ENCODE results near the gene PIK3R4. TPM values are rescaled to one million over a fixed set of nuclear protein-coding genes. Genes with fewer than 3 reads are reported as not detected.
A peak's percentile ranks its signal among the peaks of the same experiment; 100 is the strongest.

The PIK3R4 gene
- total RNA-seq, 1 experiment from 2014 or later: 20.0 TPM

GRCh38 chr3:130699765-130700164 lies 46.9 kb downstream of the PIK3R4 start:
- Histone ChIP-seq H3K4me1 (0 out of 2 replicates have a peak, but pooled peaks cover 4% of the 10 kb centered on the region), H3K36me3 (ENCODE audit: control insufficient read depth, insufficient read depth, low read length) (no peaks in the 10 kb centered on the region; the same call in 1 of the 2 replicates), H3K4me3 (ENCODE audit: low read depth, low read length) (no peak overlapping the region), H3K9me3 (no peaks in the 10 kb centered on the region), H3K27me3 (replicated peaks; ENCODE audit: control insufficient read depth, insufficient read depth, low read length) (no peaks in the 10 kb centered on the region)
- ChIA-PET POLR2A (no interaction called here), CTCF (no interaction called here)
- no peak overlapping the region for H3K4me3 Mint-ChIP-seq (ENCODE audit: unreplicated experiment)
- no peak overlapping the region for H3K27ac Mint-ChIP-seq (ENCODE audit: unreplicated experiment)
- peak in 1 of 2 experiments; percentile 27 for DNase-seq
- intact Hi-C loops (cut with micrococcal nuclease; ENCODE audit: unreplicated experiment): loop anchor here (1.0 to 5.0 kb wide), 2 partner anchors 48 to 194 kb away; partner anchors contain the start of gene PIK3R4
- BruUV-seq (replicated peaks): no TSS peak
- H3K9me3 Mint-ChIP-seq (ENCODE audit: unreplicated experiment): no peaks in the 10 kb centered on the region
- peaks cover 12% of the 10 kb centered on the region for H3K4me1 Mint-ChIP-seq (ENCODE audit: low read depth, unreplicated experiment)
- peaks cover 27% of the 10 kb centered on the region for H3K36me3 Mint-ChIP-seq (ENCODE audit: insufficient read depth, unreplicated experiment)
- peak in 1 of 2 experiments; percentile 73 for TF ChIP-seq CTCF (IDR thresholded peaks at IDR 0.05; ENCODE audit: insufficient read depth in 1 of 2, low read depth in 1 of 2, low read length in 1 of 2, severe bottlenecking in 1 of 2, unreplicated experiment in 1 of 2)
- H3K27me3 Mint-ChIP-seq (ENCODE audit: insufficient read depth, unreplicated experiment): no peaks in the 10 kb centered on the region

DNA sequence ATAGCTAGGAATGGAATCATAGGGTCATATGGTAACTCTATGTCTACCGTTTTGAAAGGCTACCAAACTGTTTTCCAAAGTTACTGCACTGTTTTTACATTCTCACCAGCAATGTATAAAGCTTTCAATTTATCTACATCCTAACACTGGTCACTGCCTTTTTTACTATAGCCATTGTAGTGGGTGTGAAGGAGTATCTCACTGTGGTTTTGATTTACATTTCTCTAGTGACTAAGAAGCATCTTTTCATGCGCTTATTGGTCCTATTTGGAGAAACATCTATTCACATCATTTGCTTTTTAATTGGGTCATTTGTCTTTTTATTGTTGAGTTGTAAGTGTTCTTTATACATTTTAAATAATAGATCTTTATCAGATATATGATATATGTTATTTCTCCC lies 53.3 kb downstream of the PIK3R4 start:
- intact Hi-C loops (cut with micrococcal nuclease; ENCODE audit: unreplicated experiment): no loop called here
- Histone ChIP-seq H3K36me3 (ENCODE audit: control insufficient read depth, insufficient read depth, low read length) (no peaks in the 10 kb centered on the region), H3K27me3 (replicated peaks; ENCODE audit: control insufficient read depth, insufficient read depth, low read length) (no peaks in the 10 kb centered on the region), H3K4me1 (peaks cover 15% of the 10 kb centered on the region; the same call in 1 of the 2 replicates), H3K9me3 (no peaks in the 10 kb centered on the region), H3K4me3 (ENCODE audit: low read depth, low read length) (no peak overlapping the region)
- no peak for DNase-seq
- Mint-ChIP-seq H3K27me3 (ENCODE audit: insufficient read depth, unreplicated experiment) (no peaks in the 10 kb centered on the region), H3K4me1 (ENCODE audit: low read depth, unreplicated experiment) (peaks cover 19% of the 10 kb centered on the region), H3K27ac (ENCODE audit: unreplicated experiment) (no peak overlapping the region), H3K4me3 (ENCODE audit: unreplicated experiment) (no peak overlapping the region), H3K9me3 (ENCODE audit: unreplicated experiment) (no peaks in the 10 kb centered on the region), H3K36me3 (ENCODE audit: insufficient read depth, unreplicated experiment) (peaks cover 12% of the 10 kb centered on the region)
- POLR2A ChIA-PET: no interaction called here
- CTCF ChIA-PET: no interaction called here
- no peak for TF ChIP-seq CTCF (IDR thresholded peaks at IDR 0.05; ENCODE audit: insufficient read depth in 1 of 2, low read depth in 1 of 2, low read length in 1 of 2, severe bottlenecking in 1 of 2, unreplicated experiment in 1 of 2)
- BruUV-seq (replicated peaks): no TSS peak

GRCh38 chr3:130692455-130692854 lies 54.2 kb downstream of the PIK3R4 start:
- Histone ChIP-seq H3K4me1 (peaks cover 15% of the 10 kb centered on the region; the same call in 1 of the 2 replicates), H3K27me3 (replicated peaks; ENCODE audit: control insufficient read depth, insufficient read depth, low read length) (no peaks in the 10 kb centered on the region), H3K4me3 (ENCODE audit: low read depth, low read length) (no peak overlapping the region), H3K36me3 (ENCODE audit: control insufficient read depth, insufficient read depth, low read length) (no peaks in the 10 kb centered on the region), H3K9me3 (no peaks in the 10 kb centered on the region)
- TF ChIP-seq CTCF (IDR thresholded peaks at IDR 0.05; ENCODE audit: insufficient read depth in 1 of 2, low read depth in 1 of 2, low read length in 1 of 2, severe bottlenecking in 1 of 2, unreplicated experiment in 1 of 2): no peak
- H3K27me3 Mint-ChIP-seq (ENCODE audit: insufficient read depth, unreplicated experiment): no peaks in the 10 kb centered on the region
- peaks cover 19% of the 10 kb centered on the region for H3K4me1 Mint-ChIP-seq (ENCODE audit: low read depth, unreplicated experiment)
- peaks cover 9% of the 10 kb centered on the region for H3K36me3 Mint-ChIP-seq (ENCODE audit: insufficient read depth, unreplicated experiment)
- no peak overlapping the region for H3K4me3 Mint-ChIP-seq (ENCODE audit: unreplicated experiment)
- H3K9me3 Mint-ChIP-seq (ENCODE audit: unreplicated experiment): no peaks in the 10 kb centered on the region
- ChIA-PET POLR2A (no interaction called here), CTCF (no interaction called here)
- no peak overlapping the region for H3K27ac Mint-ChIP-seq (ENCODE audit: unreplicated experiment)
- DNase-seq: no peak
- intact Hi-C loops (cut with micrococcal nuclease; ENCODE audit: unreplicated experiment): no loop called here
- no TSS peak for BruUV-seq (replicated peaks)

Data from Caco-2 (cell line).